ENCODE data around the gene ESRRG. TPM values are rescaled to one million over a fixed set of nuclear protein-coding genes. Genes with fewer than 3 reads are reported as not detected.

ESRRG gene
- total RNA-seq, 1 experiment from 2014 or later = 0.44 TPM

GRCh38 chr1:216542263-216542662 is 181.0 kb downstream of the ESRRG start:
- WGBS (ENCODE audit: extremely low coverage, insufficient read length, low lambda C conversion rate) = 100% methylated on average over 1 of the region's 1 CpG
- no peak overlapping the region for H3T11ph ChIP-seq (ENCODE audit: low read length)
- no peaks in the 10 kb centered on the region for H3K9me3 Mint-ChIP-seq

More at GRCh38 chr1:216542263-216542662, 181.0 kb downstream of the ESRRG start:
- Histone ChIP-seq H4K20me1 (ENCODE audit: control insufficient read depth, insufficient read depth, insufficient read length) (no peaks in the 10 kb centered on the region), H3K9ac (ENCODE audit: extremely low read depth, insufficient read length, low read length) (no peak overlapping the region), H3K18ac (ENCODE audit: insufficient read length, low read depth, low read length) (no peak overlapping the region), H3K4me2 (ENCODE audit: insufficient read depth, insufficient read length, low read length) (no peak overlapping the region), H4K91ac (ENCODE audit: insufficient read length, low read depth, low read length) (no peak overlapping the region), H2BK120ac (ENCODE audit: low read depth, low read length, poor library complexity, severe bottlenecking) (no peak overlapping the region), H3K27me3 (ENCODE audit: insufficient read depth, low read length) (no peaks in the 10 kb centered on the region), H2AFZ (ENCODE audit: low read length) (no peak overlapping the region), H3K27ac (ENCODE audit: insufficient read length, low read depth, low read length) (no peak overlapping the region), H3K79me2 (ENCODE audit: insufficient read depth, low read length) (no peaks in the 10 kb centered on the region), H3K4ac (ENCODE audit: low read depth, low read length) (no peak overlapping the region), H4K8ac (replicated peaks; ENCODE audit: insufficient read length, low read depth, low read length) (no peak overlapping the region), H3K4me1 (ENCODE audit: insufficient read depth, low read length) (no peaks in the 10 kb centered on the region), H3K79me1 (ENCODE audit: insufficient read depth, low read depth, low read length, poor library complexity, severe bottlenecking) (no peaks in the 10 kb centered on the region), H3K23me2 (ENCODE audit: insufficient read length, low read depth, low read length, poor library complexity, severe bottlenecking) (no peaks in the 10 kb centered on the region), H2BK12ac (ENCODE audit: insufficient read length, low read depth, low read length) (no peak overlapping the region), H2BK5ac (ENCODE audit: insufficient read length, low read length) (no peak overlapping the region), H3K56ac (ENCODE audit: insufficient read length, low read depth, low read length) (no peak overlapping the region), H2BK15ac (ENCODE audit: low read depth, low read length) (no peak overlapping the region), H2BK20ac (ENCODE audit: low read depth, low read length, poor library complexity, severe bottlenecking) (no peak overlapping the region), H3K14ac (ENCODE audit: insufficient read depth, low read length) (no peak overlapping the region), H4K5ac (ENCODE audit: insufficient read length, low read depth, low read length) (no peak overlapping the region), H3K23ac (ENCODE audit: insufficient read length, low read depth, low read length) (no peak overlapping the region), H3K9me3 (ENCODE audit: control insufficient read depth, low read depth, low read length) (no peaks in the 10 kb centered on the region), H2AK5ac (ENCODE audit: insufficient read length, low read length) (no peak overlapping the region)
- no peaks in the 10 kb centered on the region for H3K4me1 Mint-ChIP-seq
- H3K4me3 Mint-ChIP-seq = no peak overlapping the region
- no peak overlapping the region for H3K27ac Mint-ChIP-seq
- H3K36me3 Mint-ChIP-seq (ENCODE audit: insufficient read depth in 1 of 3, low read depth in 3 of 3) = no peaks in the 10 kb centered on the region
- H3K27me3 Mint-ChIP-seq (ENCODE audit: low read depth) = no peaks in the 10 kb centered on the region
- no peak for TF ChIP-seq CTCF (conservative IDR thresholded peaks at IDR 0.05)
- DNase-seq = no peak

Measured in H9 (cell line).